Measurements from ENCODE around the gene AZU1.

- peak; percentile 43 to 61 for TF ChIP-seq POLR2A (IDR thresholded peaks at IDR 0.05)
- no peak for TF ChIP-seq CTCF (IDR thresholded peaks at IDR 0.05 in 4 of 5, conservative IDR thresholded peaks at IDR 0.05 in 1 of 5)
These were observed 31.5 kb downstream of the AZU1 start, which contains the start of gene CFD for GRCh38 chr19:858868-859843.

All from gastrocnemius medialis (tissue), 4 donors.